Stimulated activated CD8-positive, alpha-beta memory T cell treated with anti-CD3 and anti-CD28 coated beads, Interleukin-12 subunit alpha, Interleukin-12 subunit beta, amount 100 ng/mL, for 24 hours (primary cell): ENCODE measurements around the gene HEMK1.

Experiments used
- DNase-seq: peaks from one replicate; pipeline ENCODE4 v3.0.0-alpha.2; 2020; ENCODE audit errors: extremely low read depth

The HEMK1 gene

GRCh38 chr3:50637011-50637410 is 67.7 kb downstream of the HEMK1 start:
- DNase-seq, result no peak

GRCh38 chr3:50637945-50638344 is 68.6 kb downstream of the HEMK1 start:
- no peak for DNase-seq

- no peak for DNase-seq
Observed at GRCh38 chr3:50639055-50639494, 69.8 kb downstream of the HEMK1 start.

- no peak for DNase-seq
Observed at GRCh38 chr3:50642382-50642781, 73.1 kb downstream of the HEMK1 start.

- DNase-seq, result no peak
Observed at GRCh38 chr3:50644561-50644960, 75.2 kb downstream of the HEMK1 start.

- DNase-seq, result no peak
Observed at GRCh38 chr3:50645378-50645777, 76.1 kb downstream of the HEMK1 start.
